ENCODE data around the gene LIF.

LIF gene

DNA sequence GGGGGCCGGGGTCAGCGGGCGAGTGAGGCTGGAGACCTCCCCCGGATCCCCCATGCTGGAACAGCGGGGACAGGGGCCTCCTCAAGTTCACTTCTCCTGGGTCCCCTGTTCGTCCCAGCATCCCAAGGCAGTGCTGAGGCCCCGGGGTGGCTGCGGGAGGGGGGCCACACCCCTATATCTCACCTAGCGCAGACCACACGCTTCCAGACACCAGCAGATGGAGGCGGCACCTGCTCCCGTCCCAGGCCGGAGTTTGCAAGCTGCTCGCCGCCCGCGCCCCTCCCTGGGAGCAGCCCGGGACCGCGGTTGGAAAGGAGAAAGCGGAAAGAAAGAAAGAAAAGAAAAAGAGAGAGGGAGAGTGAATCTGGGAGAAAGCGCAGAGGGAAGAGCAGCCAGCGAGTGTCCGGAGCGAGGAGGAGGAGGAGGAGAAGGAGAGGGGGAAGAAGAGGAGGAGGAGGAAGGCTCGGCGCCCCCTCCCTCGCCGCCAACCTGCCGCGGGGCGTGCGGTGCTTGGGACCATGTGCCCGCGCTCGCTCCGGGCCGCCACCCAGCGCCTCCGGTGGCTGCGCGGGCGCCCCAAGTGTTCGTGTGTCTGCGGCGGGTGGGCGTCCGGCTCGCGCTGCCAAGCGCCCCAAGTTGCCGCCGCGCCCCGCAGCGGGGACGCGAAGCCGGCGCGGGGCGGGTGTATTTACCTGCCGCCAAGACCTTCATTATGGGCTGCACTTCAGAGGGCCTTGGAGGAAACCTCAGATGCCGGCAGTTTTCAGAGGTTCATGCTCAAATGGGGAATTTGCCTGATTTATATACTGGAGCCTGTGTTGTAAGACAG is at the start of gene LIF:
Gene LIF, minus strand, starts transcription at position 775 of the 829 bp plus-strand sequence. Its CDS starts 64 bp downstream, at position 711.
- peak; percentile 52 for DNase-seq (ENCODE audit: low spot score)

DNA sequence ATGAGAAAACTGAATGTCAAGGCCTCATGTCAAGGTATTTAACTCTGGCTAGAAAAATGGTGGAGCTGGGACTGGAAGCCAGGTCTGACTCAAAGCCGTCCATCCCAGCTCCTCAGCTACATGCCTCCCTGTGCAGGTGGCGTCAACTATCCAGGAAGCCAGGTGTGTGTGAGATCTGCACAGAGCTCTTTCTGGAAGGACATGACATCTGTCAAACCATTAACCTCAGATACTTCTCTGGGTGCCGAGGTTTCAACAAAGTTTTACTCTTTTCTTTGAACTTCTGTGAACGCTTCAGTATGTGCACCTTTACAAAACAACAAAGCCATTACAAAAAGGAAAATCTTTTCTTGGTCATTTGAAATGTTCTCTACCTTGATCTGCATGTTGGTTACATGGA is 49.8 kb upstream of the LIF start:
- DNase-seq (ENCODE audit: low spot score): no peak

DNA sequence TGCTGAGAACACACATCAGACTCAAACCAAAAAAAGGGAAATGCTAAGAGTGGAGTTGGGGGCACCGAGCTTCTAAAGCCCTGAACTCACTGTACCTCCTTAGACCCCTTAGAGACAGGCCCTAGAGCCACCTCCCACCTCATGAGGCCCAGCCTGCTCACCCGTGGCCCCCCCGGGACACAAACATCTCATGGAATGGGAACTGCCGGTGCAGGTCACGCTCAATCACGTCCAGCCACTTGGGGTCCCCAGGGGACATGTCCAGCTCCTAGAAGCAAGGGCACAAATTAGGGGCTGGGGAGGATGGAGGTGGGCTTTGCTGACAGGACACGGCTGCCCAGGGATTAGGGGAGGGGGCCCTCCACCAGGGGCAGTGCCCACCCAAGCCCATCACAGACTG is 49.0 kb upstream of the LIF start:
- no peak for DNase-seq (ENCODE audit: low spot score)

DNA sequence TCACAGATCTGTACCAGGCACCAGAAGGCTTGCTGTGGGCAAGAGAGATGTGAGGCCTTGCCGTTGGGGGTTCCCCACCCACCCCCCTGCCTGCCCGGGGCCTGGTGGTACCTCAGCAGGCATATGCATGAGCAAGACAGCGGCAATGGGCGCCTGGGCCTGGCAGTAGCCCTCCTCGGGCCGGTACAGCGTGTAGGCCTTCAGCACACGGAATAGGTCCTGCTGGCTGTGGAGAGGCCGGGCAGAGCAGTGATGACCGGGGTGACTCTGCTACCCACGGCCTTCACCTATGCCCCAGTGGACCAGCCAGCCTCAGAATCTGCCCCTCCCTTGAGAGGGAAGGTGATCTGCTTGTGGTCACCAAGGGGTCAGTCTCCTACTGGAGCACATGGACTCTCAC is 48.3 kb upstream of the LIF start:
- no peak for DNase-seq (ENCODE audit: low spot score)

DNA sequence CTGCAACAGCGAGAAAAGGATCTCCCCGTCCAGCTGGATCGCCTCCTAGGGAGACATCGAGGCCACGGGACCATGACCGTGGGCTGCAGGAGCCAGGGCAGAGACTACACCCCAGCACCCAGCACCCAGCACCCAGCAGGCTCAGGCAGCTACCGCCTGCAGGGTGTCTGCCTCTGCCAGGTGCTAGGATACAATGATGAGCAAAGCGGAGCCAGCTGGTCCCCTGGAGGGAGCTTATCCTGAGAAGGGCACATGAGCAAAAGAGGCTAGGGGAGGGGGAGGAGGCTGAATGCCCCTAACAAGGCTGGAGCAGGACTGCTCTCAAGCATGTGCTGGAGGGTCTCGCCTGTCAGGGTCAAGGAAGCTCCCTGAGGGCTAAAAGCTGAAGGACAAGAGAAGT is 47.5 kb upstream of the LIF start:
- DNase-seq (ENCODE audit: low spot score): no peak

DNA sequence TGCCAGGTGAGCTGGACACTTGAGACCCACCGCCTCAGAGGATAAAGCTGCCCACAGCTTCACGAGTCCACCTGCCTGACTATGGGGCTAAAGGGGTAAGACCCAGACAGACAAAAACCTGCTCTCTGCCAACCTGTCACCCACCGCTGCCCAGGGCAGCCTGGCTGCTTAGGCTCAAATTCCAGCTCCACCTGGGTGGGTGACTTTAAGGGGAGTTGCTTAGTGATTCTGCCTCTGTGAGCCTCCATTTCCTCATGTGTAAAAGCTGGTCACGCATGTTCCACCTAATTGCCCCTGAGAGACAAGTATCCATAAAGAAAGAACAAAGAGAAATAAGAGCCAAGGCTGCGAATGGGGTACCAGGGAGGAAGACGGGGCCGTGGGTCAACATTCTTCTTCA is 46.5 kb upstream of the LIF start:
- DNase-seq (ENCODE audit: low spot score): no peak

DNA sequence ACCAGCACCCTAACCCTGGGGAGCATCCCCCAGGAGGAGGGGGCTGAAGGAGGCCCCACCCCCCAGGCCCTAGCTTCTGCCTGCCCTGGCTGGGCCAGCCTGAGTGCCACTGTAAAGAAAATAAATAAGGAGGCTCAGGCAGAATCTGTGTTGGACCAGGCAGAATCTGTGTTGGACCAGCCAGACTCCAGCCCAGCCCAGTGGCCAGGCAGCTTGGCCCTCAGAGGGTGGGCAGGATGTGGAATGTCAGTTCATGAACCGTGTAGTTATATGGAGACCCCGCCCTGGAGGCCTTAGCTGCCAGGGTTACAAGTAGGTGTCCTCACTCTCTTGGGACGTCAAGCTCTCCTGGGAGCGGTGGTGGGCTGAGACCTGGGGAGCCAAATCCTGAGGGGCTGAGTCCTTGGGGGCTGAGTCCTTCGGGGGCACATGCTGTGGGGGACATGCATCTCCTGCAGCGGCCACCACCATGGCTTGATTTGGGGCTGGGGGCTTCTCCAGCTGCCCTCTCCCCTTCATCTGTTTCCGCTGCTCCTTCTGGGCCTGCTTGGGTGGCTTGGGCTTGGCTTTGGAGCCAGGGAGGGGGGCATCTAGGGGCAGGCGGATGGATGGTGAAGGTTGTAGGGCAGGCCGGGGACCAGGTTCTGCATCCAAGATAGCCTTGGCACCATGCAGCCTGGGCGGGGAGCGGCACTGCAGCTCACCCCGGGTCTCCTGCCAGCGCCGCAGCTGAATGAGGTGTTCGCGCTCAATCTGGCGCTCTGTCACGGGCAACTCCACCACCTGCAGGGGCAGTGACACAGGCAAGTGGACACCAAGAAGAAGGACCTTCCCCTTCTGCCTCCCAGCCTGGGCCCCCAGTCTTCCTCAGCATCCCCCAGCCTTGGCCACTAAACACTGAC is 45.8 kb upstream of the LIF start:
- peak; percentile 51 for DNase-seq (ENCODE audit: low spot score)

DNA sequence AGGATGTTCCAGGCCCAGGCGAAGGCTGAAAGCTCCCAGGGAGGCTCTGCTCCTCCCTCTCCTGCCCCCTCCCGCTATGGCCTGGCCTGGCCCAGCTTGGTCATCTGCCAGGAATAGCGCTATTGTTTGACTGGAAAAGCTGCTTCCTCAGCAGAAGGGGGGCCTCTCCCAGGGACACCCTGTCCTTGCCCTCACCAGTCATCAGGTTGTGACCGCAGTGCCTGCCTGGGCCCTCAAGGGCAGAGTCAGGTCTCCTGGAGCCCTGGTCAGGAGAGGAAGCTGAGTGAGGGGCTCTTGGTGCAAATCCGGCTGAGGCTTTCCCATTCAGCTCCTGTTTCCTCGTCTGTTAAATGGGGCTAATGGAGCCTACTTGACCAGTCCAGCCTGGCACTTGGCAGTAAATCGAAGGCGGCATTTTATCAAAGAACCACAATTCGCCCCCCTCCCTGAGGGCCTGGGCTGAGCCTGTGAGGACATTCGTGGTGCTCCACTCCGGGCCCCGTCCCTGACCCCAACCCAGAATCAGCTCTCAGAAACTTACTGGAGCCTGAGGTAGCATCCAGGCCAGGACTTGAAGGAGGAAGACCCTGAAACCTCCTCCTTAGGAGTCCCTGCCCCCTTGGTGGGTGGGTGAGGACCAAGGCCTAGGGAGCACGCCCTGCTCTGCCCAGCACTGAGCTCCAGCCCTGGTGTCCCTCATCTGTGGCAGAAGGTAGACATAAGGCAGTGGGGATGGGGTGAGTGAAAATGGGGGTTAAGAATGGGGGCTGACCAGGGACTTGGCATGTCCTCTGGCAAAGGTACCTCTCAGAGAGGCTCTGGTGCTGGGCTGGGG is 44.7 kb upstream of the LIF start:
- DNase-seq (ENCODE audit: low spot score): no peak

DNA sequence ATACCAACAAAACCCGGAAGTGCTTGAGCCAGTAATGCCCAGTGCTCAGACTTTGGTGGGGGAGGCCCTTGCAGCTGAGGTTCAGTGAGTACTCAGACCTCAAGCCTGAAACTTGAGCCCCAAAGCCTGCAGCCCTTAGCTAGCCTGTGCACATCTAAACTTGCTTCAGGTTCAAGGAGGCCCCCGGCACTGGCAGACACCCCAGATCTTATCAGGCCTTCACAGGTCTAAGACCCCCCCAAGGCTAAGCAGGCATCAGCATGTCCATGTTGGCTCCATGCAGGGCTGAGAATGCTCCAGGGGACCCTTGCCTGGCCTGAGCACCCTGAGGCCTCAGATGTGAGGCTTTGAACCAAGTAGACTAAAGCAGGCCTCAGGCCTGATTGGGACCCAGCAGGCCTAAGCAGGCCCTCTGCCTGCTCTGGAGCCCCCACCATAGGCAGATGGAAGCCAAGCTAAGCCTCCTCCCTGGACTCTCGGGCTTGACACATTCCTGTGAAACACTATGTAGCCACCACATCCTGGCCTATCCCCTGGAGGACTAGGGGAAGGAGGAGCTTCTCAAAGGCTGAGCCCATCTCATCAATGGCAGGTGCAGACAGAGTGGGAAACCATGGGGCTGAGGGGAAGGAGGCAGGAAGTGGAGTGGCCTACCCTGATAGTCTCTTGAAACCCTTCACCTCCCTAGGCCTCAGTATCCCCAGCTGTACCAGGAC is 43.9 kb upstream of the LIF start:
- DNase-seq (ENCODE audit: low spot score): peak; percentile 52

DNA sequence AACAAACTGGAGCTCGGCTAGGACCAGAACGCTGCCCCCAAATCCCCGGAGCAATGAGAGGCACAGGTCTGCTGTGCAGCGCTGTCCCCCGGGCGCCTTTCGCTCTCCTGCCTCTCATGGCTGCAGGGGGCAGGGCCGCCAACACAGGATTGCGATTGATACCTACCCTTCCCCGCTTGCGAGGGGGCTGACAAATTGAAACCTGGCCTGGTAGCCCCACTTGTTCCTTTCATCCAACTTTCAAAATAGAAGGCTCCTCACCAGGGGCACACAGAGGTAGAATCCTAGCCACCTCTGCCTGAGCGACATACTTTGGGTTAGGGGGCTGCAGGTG is 43.4 kb upstream of the LIF start:
- DNase-seq (ENCODE audit: low spot score): no peak

DNA sequence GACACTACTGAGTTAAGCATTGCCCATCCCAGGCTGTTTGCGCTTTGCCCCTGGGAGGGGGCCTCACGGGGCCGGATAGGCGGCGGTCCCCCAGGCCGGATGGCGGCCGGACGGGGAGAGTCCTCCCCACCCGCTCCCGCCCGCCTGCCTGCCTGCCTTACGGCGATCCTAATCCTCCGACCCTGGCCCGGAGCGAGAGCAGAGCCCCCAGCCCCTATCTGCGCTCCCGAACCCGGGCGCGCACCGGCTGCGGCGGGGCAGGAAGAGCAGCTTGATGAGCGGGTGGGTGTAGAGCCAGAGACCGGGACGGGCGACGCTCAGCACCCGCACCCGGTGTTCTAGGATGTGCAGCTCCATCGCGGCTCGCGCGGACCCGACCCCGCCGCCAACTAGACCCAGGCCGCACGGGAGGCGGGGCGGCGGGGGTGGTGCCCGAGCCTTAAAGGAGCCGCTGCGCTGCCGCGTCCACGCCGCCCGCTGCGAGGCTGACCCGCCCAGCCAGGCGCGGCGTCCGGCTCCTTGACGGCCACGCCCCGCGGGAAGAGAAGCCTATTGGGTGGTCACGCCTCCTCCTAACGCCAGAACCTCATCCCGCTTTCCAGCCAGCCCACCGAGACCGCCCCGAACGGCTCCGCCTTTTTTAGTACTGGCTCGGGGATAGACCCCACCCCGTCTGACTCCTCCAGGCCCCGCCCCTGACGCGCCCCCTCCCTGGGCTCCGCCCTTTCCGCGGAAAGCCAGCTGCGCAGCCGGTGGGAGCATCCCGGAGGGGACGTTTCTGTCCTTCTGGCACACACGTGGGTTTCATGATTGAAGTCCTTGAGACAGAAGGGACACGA is 42.8 kb upstream of the LIF start, which contains the start of gene CASTOR1:
Gene CASTOR1, minus strand, starts transcription at position 365 of the 839 bp plus-strand sequence. Its CDS starts 8 bp downstream, at position 357.
- DNase-seq (ENCODE audit: low spot score): peak; percentile 95

DNA sequence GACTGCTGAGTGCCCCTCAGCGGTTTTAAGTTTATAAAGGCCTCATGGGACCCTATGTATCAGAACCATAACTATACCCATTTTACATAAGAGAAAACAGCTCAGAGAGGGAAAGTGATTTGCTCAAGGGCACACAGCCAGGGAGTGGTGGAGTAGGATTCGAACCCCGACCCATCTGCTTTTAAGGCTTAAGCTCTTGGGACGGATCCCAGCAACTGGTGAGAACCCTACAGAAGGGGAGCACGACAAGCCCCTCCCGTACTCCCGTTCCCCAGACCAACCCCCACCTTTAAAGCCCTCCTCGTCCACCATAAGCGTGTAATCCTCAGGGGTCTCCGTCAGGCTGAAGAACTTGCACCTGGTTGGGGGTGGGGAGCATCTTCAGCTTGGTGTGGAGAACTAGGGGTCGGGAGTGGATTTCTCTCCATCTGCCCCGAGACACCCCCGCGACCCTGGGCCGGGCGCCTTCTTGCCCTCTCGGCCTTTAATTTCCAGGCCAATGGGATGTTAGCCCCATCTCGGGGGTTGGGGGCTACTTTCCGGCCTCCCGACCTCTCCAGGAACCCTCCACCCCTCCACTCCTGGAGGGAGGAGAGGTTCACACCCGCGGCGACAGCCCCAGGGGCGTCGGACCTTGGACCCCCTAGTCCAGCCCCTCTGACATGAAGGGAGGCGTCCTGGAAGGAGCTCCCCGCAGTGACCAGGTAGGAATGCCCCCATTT is 42.0 kb upstream of the LIF start:
- DNase-seq (ENCODE audit: low spot score): no peak

DNA sequence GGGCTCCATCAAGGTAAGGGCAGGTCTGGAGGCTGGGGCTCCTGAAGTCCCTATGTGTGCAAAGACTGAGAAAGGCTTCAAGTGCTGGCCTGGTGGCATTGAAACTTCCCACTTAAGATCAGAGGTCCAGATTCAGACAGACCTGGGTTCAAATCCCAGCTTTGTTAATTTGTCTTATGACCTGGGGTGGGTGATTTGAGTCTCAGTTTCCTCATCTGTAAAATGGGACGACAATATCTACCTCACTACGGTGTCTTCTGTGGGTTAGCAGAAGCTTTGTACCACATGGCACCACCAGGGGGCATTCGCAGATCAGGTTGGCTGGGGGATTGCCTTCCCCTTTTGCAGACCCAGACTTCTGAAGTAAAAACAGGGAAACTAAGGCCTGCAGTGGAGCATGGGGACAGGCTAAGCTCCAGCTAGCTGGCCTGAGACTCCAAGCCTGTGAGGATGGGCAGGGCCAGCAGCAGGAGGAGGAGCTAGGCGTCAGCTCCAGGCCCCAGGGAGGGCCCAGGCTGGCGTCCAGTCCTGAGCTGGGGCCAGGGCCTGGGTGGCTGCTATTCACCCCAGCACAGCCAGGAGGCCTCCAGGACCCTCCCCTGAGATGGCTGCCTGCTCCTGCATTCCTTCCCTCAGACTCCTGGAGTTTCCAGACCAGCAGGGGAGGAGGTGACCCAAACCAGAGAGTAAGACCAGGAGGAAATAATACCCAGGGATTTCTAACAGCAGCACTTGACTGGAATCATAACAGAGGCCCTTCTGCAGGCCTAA is 41.3 kb upstream of the LIF start:
- DNase-seq (ENCODE audit: low spot score): peak; percentile 89

DNA sequence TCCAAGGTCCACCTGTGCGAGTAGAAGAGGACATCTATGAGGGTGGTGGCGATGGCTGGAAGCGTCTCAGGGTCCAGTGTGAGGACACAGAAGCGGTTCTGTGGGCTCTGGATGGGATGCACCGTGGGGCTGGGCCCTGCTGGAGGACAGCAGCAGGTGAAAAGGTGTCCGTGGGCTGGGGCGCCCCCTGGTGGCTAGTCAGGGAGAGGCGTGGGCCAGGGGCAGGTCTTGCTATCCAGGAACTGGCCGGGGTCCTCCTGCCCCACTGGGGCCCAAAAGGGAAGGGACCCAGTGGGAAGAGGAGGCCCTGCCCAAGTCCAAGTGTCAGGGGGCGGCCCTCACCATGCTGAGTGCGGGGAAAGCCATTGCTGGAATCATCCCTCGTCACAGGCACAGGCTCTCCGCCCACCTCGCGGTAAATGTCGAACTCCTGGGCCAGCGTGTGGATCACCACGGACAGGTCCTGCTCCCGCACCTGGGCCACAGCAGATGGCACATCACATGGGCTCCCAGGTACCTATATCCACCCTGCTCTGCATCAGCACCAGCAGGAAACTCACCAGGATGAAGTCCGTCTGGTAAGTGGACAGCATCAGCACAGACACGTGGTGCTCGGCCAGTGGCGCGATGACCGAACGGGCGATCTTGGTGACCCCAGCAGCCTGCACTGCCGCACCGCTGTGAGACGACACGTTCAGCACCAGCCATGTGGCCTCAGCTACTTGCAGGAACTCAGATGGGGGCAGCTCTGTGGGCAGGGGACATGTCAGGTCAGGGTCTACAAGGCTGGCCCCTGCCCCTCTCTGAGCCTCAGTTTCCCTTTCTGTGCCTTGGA is 40.5 kb upstream of the LIF start:
- peak; percentile 60 for DNase-seq (ENCODE audit: low spot score)

DNA sequence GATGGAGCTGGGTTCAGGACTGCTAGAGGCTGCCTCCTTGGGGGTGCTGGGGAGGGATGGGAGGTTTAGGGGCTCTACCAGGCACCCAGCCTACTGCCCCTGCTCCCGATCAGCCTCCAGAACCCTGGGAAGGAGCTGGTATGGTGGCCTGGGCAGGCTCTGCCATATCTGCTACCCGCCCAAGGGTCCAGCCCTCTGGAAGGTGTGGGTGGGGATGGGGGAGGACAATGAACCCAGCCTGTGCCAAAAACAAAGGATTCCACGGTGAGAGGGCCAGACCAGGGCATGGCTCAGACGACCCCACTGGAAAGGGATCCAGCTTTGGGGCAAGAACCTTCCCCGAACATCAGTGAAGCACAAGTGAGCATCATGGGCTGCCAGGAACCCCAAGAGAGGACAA is 39.8 kb upstream of the LIF start:
- no peak for DNase-seq (ENCODE audit: low spot score)

DNA sequence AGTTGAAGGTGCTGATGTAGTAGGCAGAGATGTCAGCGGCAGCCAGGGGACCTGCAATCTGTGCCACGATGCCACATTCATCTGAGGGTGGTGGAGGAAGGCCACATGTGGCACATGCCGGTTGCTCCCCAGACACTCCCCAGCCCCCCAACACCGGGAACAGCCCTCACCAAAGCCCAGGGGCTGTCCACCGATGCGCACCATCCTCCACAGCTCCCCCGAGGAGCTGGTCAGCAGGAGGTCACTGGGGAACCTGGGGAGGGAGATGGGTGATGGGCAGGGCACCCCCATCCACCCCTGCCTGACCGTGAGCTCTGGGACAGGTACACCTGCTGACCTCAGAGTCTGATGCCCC is 39.3 kb upstream of the LIF start:
- DNase-seq (ENCODE audit: low spot score): no peak

DNA sequence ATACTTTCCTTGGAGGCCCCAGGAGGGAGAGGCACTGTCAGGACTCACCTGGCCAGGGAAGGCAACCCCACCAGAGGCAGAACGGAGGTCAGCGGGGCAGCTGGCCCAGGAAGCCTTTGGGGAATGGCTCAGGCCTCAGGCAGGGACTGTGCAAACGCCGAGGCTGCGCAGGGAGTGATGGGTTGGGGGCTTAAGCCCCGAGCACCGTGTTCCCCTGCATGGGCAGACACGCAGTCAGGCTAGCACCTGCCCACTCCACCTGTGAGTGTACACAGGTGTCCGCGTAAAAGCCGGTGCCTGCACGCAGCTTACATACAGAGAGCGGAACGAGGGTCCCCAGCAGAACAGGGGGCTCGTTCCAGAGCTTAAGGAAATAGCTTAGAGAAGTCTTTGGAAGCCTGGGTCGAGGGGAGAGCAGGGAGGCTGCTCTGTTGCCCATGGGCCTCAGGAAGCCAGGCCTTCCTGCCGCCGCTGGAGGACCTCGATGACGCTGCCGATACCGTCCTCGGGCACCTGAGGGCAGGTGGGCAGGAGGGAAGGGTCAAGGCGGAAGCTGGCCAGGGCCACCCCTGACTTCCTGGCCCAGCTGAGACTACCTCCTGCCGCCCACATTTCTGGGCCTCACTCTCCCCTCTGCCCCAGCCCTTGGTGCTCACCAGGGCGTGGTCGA is 38.8 kb upstream of the LIF start:
- DNase-seq (ENCODE audit: low spot score): no peak

DNA sequence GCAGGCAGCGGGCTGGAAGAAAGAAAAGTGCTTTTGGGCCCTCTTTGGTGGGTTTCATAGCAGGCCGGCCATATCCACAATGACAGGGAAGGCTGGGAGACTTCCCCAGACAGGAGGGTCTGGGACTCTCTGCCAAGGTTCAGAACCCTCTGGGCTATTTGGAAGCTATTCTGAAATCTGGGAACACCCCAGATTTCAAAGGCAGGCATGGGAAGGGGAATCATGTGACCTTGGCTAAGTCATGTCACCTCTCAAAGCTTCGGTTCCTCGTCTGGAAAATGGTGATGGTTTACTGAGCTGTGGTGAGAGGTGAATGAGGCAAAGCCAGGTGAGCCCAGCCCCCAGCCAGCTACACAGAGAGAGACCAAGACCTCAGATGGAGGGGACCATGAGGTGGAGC is 38.1 kb upstream of the LIF start:
- no peak for DNase-seq (ENCODE audit: low spot score)
